GM18951 (cell line): ENCODE data around the gene ATP8A1.
"Not testable (repeated sequence)": the region's sequence is repeated elsewhere in the genome, so short reads cannot be mapped to it uniquely, and the experiment has no call there.

ENCODE experiments used
- POLR2A ChIP-seq: IDR thresholded peaks from 4 replicates; pipeline ENCODE4 v1.6.1; 2011; ENCODE audit warnings: mild to moderate bottlenecking; ENCODE audit not compliant: insufficient read length, insufficient read depth; ENCODE audit errors: extremely low read depth
- in situ Hi-C: fragments of 300-500 bp; cut with MboI; formaldehyde crosslinking; loops from one replicate; pipeline ENCODE4 v1.12.0; 2022; ENCODE audit warnings: low sequenced_read_pairs, mixed read lengths, inconsistent platforms; ENCODE audit not compliant: unreplicated experiment

ATP8A1 gene

GRCh38 chr4:42473071-42473684 lies 183.7 kb downstream of the ATP8A1 start:
- TF ChIP-seq POLR2A, result no peak
- in situ Hi-C loops, result no loop called here

GRCh38 chr4:42471896-42472295 lies 185.0 kb downstream of the ATP8A1 start:
- TF ChIP-seq POLR2A, result no peak
- in situ Hi-C loops, result no loop called here

GRCh38 chr4:42470023-42470422 lies 186.9 kb downstream of the ATP8A1 start:
- in situ Hi-C loops, result no loop called here

GRCh38 chr4:42467777-42468176 lies 189.1 kb downstream of the ATP8A1 start:
- in situ Hi-C loops, result not testable (repeated sequence)

More at GRCh38 chr4:42470023-42470422, 186.9 kb downstream of the ATP8A1 start:
- TF ChIP-seq POLR2A, result no peak

GRCh38 chr4:42466273-42466844 lies 190.5 kb downstream of the ATP8A1 start:
- no peak for TF ChIP-seq POLR2A
- in situ Hi-C loops, result no loop called here

GRCh38 chr4:42464550-42465094 lies 192.3 kb downstream of the ATP8A1 start:
- TF ChIP-seq POLR2A, result no peak
- in situ Hi-C loops, result no loop called here

- in situ Hi-C loops, result not testable (repeated sequence)
These were observed 195.7 kb downstream of the ATP8A1 start for GRCh38 chr4:42461216-42461615.

GRCh38 chr4:42460043-42460442 lies 196.9 kb downstream of the ATP8A1 start:
- in situ Hi-C loops, result no loop called here
- TF ChIP-seq POLR2A, result no peak

- TF ChIP-seq POLR2A, result no peak
These were observed 198.2 kb downstream of the ATP8A1 start for GRCh38 chr4:42458657-42459056.

GRCh38 chr4:42454755-42455420 lies 202.0 kb downstream of the ATP8A1 start:
- in situ Hi-C loops, result no loop called here

More at GRCh38 chr4:42458657-42459056, 198.2 kb downstream of the ATP8A1 start:
- in situ Hi-C loops, result no loop called here

GRCh38 chr4:42453612-42454011 lies 203.3 kb downstream of the ATP8A1 start:
- in situ Hi-C loops, result no loop called here
- no peak for TF ChIP-seq POLR2A

More at GRCh38 chr4:42454755-42455420, 202.0 kb downstream of the ATP8A1 start:
- TF ChIP-seq POLR2A, result no peak

- in situ Hi-C loops, result no loop called here
- TF ChIP-seq POLR2A, result no peak
These were observed 204.1 kb downstream of the ATP8A1 start for GRCh38 chr4:42452823-42453222.

- in situ Hi-C loops, result no loop called here
- no peak for TF ChIP-seq POLR2A
These were observed 210.1 kb downstream of the ATP8A1 start for GRCh38 chr4:42446823-42447222.

GRCh38 chr4:42445038-42445437 lies 211.9 kb downstream of the ATP8A1 start:
- in situ Hi-C loops, result no loop called here
- no peak for TF ChIP-seq POLR2A
